ENCODE measurements around the gene NCBP2.

NCBP2 gene

DNA sequence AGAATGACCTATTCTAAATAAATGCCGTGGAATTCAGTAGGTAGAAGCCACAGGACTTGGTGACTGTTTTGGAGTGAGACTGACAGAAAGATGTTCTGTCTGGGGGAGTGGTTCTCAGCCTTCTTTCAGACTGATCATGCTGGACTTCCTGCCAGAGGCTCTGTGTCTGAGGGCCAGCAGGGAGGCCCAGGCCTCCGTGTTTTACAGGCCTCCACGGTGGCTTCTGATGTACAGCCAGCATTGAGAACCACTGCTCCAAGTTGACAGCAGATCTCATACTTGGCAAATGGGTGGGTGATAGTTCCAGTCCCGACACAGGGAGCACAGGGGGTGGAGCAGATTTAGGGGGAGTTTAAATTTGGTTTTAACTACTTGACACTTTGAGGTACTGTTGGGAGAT lies 33.0 kb upstream of the NCBP2 start:
- no peak for DNase-seq (ENCODE audit: extremely low read depth, low read depth)
- TF ChIP-seq, protein P1, sequence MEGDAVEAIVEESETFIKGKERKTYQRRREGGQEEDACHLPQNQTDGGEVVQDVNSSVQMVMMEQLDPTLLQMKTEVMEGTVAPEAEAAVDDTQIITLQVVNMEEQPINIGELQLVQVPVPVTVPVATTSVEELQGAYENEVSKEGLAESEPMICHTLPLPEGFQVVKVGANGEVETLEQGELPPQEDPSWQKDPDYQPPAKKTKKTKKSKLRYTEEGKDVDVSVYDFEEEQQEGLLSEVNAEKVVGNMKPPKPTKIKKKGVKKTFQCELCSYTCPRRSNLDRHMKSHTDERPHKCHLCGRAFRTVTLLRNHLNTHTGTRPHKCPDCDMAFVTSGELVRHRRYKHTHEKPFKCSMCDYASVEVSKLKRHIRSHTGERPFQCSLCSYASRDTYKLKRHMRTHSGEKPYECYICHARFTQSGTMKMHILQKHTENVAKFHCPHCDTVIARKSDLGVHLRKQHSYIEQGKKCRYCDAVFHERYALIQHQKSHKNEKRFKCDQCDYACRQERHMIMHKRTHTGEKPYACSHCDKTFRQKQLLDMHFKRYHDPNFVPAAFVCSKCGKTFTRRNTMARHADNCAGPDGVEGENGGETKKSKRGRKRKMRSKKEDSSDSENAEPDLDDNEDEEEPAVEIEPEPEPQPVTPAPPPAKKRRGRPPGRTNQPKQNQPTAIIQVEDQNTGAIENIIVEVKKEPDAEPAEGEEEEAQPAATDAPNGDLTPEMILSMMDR (IDR thresholded peaks at IDR 0.05; ENCODE audit: low read depth, low read length, missing control alignments) = no peak
- no peak overlapping the region for H3K4me3 ChIP-seq (replicated peaks; ENCODE audit: low read depth, low read length)

DNA sequence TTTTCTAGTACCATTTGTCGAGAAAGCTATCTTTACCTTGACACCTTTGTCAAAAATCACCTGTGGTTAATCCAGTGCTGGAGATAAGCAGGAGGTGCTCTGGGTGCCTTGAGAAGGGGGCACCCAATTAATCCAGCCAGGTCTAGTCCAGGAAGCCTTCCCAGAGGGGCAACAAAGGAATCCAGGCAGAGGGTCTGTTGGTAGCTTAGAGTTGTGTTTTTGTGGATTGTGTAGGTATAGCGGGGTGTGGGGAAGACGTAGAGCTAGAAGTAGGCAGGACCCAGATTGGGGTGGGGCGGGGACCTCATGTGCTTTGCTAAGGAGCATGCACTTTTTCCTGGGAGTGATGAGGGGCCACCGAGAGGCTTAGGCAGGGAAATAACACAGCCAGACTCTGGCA lies 32.3 kb upstream of the NCBP2 start:
- no peak overlapping the region for H3K4me3 ChIP-seq (replicated peaks; ENCODE audit: low read depth, low read length)
- DNase-seq (ENCODE audit: extremely low read depth, low read depth) = no peak
- TF ChIP-seq, protein P1 (IDR thresholded peaks at IDR 0.05; ENCODE audit: low read depth, low read length, missing control alignments) = no peak

DNA sequence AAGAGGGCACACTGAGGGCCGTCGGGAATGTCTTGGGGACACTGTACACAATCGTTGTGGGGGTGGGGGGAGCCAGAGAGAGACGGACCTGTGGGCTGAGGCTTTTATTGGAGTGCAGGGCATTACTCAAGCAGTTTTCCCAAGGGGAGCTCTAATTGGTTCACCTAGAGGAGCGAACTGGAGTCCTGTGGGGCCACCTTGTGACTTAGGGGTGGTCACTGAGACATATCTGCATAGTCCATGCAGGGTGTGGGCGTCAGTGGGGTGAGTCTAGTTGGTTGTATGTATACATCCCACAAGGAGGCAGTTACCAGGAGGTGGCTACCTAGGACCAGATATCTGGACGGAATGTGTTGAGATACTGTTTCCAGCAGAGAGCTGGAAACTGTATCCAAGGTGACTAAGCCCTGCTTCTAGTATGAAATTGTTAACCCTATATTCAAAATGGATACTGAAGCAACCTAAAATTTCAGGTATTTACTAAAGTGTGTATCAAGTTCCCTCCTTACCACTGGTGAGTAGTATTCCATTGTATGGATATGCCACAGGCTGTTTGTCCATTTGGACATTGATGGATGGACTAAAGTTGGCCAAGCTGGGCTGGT lies 28.9 kb upstream of the NCBP2 start:
- no peak for DNase-seq (ENCODE audit: extremely low read depth, low read depth)
- TF ChIP-seq, protein P1 (IDR thresholded peaks at IDR 0.05; ENCODE audit: low read depth, low read length, missing control alignments) = no peak
- H3K4me3 ChIP-seq (replicated peaks; ENCODE audit: low read depth, low read length) = no peak overlapping the region

DNA sequence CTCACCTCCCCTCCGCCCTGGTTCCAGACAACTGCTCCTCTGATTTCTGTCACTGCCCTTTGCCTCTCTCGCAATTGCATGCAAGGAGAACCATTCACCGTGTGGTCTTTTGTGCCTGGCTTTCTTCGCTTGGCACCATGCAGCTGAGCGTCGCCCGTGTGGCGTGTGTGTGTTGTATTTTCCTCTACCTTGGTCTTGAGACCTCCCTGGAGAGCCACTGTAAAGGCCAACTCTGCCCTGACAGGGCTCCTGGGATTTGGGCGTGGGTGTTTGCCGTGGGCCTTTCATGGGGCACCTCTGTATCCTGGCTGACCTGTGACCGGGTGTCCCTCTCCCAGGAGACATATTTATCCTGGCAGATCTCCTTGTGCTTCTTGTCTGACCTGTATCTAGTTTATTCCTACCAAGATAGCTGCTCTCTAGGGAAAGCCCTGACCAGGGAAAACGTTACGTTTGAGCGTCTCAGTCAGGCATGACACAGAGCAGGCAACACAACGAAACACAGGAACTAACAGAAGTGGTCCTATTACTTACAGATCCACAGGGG lies 28.3 kb upstream of the NCBP2 start:
- no peak for DNase-seq (ENCODE audit: extremely low read depth, low read depth)

DNA sequence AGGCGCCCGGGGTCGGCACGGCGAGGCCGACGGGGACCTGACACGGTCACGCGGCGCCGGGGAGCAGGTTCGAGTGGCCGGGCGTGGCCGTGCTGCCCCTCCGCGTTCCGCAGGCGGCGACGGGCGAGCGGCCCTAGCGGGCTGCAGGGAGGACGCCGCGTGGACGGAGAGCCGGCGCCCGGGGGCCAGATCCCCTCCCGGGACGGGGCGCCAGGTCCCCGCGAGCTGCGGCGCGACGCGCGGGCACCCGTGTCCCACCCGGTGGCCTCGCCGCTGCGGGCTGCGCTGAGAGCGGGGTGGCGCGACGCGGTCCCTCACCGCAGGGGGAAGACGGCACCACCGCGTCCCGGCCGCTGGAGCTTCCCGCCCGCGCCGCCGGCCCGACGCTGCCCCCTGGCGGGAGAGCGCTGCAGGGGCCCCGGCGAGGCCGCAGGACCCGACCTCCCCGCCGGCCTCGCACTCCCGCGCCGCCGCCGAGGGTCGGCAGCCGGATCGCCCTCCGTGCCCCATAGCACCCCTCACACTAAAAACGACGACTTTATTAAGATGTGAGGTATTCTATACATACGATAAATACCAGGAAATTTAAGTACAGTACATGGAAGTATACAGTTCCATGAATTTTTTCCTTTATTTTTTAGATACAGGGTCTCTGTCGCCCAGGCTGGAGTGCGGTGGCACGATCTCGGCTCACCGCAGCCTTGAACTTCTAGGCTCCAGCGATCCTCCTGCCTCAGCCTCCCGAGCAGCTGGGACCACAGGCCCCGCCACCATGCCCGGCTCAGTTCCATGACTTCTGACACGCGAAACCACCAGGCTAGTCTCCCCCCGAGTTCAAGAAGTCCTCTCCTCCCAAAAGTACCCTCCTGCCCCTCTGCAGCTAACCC lies 27.6 kb upstream of the NCBP2 start:
- no peak for DNase-seq (ENCODE audit: extremely low read depth, low read depth)
- peak overlapping the region; percentile 54 for H3K4me3 ChIP-seq (replicated peaks; ENCODE audit: low read depth, low read length)
- TF ChIP-seq, protein P1 (IDR thresholded peaks at IDR 0.05; ENCODE audit: low read depth, low read length, missing control alignments) = peak; percentile 19

More for the DNA sequence above, 28.3 kb upstream of the NCBP2 start:
- H3K4me3 ChIP-seq (replicated peaks; ENCODE audit: low read depth, low read length) = no peak overlapping the region
- TF ChIP-seq, protein P1 (IDR thresholded peaks at IDR 0.05; ENCODE audit: low read depth, low read length, missing control alignments) = no peak

DNA sequence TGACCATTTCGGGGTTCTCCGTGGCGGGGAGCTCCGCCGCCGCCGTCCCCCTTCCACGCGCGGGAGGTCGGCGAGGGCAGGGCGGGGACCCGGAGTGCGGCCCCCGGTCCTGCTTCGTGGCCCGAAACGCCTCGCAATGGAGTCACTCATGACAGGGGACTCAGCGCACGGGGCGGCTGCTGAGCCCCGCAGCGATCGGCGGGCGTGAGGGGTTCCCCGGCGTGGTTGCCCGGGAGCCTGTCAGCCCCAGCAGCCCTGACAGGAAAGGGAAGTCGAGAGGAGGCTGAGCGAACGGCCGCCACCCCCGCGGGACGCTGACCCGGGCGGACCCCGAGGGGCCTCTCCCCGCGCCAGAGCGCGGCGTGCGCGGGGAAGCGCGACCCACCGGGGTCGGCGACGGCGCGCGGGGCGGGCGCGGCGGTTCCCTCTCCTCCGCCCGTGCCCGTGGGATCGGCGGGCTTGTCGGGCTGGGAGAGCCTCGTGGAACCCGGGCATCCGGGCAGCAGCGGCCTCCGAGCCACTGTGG lies 26.9 kb upstream of the NCBP2 start:
- peak overlapping the region; percentile 54 for H3K4me3 ChIP-seq (replicated peaks; ENCODE audit: low read depth, low read length)
- TF ChIP-seq, protein P1 (IDR thresholded peaks at IDR 0.05; ENCODE audit: low read depth, low read length, missing control alignments) = no peak
- DNase-seq (ENCODE audit: extremely low read depth, low read depth) = no peak
